Nephron progenitor cell (in vitro differentiated cells): ENCODE results near the gene DRGX.

Source experiments
- DNase-seq: peaks from one replicate; pipeline ENCODE4 v3.0.0; 2021
- H3K27ac Mint-ChIP-seq: 2 replicates; pipeline ENCODE4 v1.8.0; 2021; ENCODE audit warnings: mild to moderate bottlenecking, moderate library complexity, mixed read lengths
- H3K27me3 Mint-ChIP-seq: 2 replicates; pipeline ENCODE4 v1.8.0; 2021; ENCODE audit warnings: mild to moderate bottlenecking, low read depth, mixed read lengths; ENCODE audit not compliant: poor library complexity
- H3K36me3 Mint-ChIP-seq: 2 replicates; pipeline ENCODE4 v1.8.0; 2021; ENCODE audit warnings: low read depth, mixed read lengths
- H3K4me1 Mint-ChIP-seq: 2 replicates; pipeline ENCODE4 v1.8.0; 2021; ENCODE audit warnings: mixed read lengths
- H3K4me3 Mint-ChIP-seq: 2 replicates; pipeline ENCODE4 v1.8.0; 2021; ENCODE audit warnings: mild to moderate bottlenecking, moderate library complexity, mixed read lengths
- H3K9me3 Mint-ChIP-seq: 2 replicates; pipeline ENCODE4 v1.8.0; 2021; ENCODE audit warnings: mild to moderate bottlenecking, moderate library complexity, mixed read lengths
- TF ChIP-seq, protein P1 (sequence below): fragments of 200-600 bp; sonication (generic); IDR thresholded peaks from 2 replicates; pipeline ENCODE4 v1.5.0; 2021; ENCODE audit warnings: antibody characterized with exemption

DRGX gene

DNA sequence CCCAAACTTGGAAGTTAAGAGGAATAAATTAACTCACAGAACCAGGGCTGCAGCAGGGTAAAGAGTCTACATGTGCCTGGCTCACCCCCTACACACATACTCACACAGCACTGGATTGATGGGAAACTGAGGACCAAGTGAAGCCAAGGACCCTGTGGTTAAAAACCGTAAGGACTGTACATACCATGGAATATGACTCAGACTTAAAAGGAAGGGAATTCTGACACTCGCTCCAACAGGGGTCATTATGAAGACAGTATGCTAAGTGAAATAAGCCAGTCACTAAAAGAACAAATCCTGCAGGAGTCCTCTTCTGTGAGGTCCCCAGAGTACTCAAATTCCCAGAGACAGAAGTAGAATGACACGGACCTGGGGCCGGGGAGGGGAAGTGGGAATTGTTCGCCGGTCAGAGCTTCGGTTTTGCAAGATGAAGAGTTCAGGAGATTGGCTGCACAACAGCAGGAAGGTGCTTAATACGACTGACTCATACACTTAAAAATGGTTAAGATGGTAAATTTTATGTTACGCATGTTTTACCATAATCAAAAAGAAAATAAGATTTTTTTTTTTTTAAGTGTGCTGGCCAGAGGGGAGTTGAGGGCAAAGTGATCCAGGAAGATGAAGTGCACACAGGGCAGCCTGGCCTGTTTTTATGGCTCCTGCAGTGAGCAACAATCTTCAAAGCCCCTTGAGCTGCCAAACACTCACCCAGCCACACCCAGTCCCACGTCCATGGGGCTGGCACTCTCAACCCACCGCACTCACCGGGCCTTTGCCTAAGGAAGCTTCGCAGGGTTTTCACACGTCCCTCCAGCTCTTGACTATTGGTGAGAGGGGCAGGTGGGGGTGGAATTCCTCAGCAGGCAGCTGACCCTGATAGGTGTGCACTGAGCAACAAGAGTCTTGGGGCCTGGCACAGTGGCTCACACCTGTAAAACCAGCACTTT is 26.4 kb downstream of the DRGX start:
- Mint-ChIP-seq H3K27ac (no peak overlapping the region), H3K36me3 (no peaks in the 10 kb centered on the region), H3K27me3 (peaks cover 31% of the 10 kb centered on the region), H3K4me3 (no peak overlapping the region), H3K4me1 (no peaks in the 10 kb centered on the region), H3K9me3 (no peaks in the 10 kb centered on the region)
- DNase-seq: no peak
- TF ChIP-seq, protein P1, sequence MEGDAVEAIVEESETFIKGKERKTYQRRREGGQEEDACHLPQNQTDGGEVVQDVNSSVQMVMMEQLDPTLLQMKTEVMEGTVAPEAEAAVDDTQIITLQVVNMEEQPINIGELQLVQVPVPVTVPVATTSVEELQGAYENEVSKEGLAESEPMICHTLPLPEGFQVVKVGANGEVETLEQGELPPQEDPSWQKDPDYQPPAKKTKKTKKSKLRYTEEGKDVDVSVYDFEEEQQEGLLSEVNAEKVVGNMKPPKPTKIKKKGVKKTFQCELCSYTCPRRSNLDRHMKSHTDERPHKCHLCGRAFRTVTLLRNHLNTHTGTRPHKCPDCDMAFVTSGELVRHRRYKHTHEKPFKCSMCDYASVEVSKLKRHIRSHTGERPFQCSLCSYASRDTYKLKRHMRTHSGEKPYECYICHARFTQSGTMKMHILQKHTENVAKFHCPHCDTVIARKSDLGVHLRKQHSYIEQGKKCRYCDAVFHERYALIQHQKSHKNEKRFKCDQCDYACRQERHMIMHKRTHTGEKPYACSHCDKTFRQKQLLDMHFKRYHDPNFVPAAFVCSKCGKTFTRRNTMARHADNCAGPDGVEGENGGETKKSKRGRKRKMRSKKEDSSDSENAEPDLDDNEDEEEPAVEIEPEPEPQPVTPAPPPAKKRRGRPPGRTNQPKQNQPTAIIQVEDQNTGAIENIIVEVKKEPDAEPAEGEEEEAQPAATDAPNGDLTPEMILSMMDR: no peak

DNA sequence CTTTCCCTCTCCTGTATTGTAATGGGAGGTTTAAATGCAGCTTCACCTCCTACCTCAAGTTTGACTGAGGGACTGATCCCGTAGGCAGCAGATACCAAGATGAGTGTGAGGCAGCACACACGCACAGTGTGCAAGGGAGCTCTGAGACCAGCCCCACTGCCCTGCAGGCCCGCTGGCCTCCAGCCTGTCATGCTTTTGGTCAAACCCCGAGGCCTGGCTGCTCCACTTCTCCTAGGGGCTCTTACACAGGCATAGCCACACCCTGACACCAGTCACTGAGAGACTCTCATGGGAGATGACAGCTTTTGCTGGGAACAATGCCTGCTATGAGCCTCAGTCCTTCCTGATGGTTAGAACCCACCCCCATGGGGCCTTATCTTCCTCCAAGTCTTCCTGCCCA is 27.6 kb downstream of the DRGX start:
- TF ChIP-seq, protein P1: no peak
- Mint-ChIP-seq H3K27ac (no peak overlapping the region), H3K9me3 (no peaks in the 10 kb centered on the region), H3K27me3 (peaks cover 25% of the 10 kb centered on the region), H3K36me3 (no peaks in the 10 kb centered on the region), H3K4me1 (no peaks in the 10 kb centered on the region), H3K4me3 (no peak overlapping the region)
- DNase-seq: no peak

DNA sequence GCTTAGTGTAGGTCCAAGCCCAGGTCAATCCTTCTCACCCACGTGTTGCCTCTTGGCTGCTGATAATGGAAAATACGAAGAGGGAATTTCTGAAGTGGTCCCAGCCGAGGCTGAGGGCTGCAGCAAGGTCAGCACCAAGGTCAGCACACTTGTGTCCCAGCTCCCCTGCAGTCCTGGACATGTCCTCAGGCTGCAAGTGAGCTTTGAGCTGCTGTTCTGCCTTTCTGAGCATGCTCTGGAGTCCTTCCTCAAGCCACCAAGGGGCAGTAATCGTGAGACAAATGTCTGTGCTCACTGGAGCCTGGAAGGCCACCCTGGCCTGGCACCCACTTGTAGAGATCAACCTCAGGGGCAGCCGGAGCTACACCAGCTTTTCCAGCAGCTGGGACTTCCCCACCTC is 28.3 kb downstream of the DRGX start:
- no peaks in the 10 kb centered on the region for H3K9me3 Mint-ChIP-seq
- peaks cover 27% of the 10 kb centered on the region for H3K27me3 Mint-ChIP-seq
- TF ChIP-seq, protein P1: no peak
- H3K27ac Mint-ChIP-seq: no peak overlapping the region
- no peaks in the 10 kb centered on the region for H3K4me1 Mint-ChIP-seq
- no peaks in the 10 kb centered on the region for H3K36me3 Mint-ChIP-seq
- peak; percentile 42 for DNase-seq
- H3K4me3 Mint-ChIP-seq: no peak overlapping the region

DNA sequence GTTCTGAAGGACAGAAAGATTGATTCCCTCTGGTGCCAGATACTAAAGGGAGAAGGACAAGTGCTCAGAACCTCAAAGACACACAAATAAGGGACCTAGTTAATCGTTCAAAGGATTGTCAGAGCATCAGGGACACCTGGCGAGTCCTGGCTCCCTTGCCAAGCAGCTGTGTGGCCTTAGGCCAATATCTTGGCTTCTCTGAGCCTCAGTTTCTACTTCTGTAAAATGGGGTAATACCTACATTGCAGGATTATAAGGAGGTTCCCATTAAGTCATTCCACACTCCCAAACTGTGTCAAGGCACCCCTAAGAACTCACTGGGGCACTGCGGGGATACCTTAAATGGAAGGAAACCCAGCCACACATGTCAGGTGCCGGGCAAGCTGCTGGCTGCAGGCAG is 29.4 kb downstream of the DRGX start:
- Mint-ChIP-seq H3K4me1 (no peaks in the 10 kb centered on the region), H3K9me3 (no peaks in the 10 kb centered on the region), H3K27ac (no peak overlapping the region), H3K36me3 (no peaks in the 10 kb centered on the region), H3K4me3 (no peak overlapping the region), H3K27me3 (peaks cover 20% of the 10 kb centered on the region)
- no peak for DNase-seq
- TF ChIP-seq, protein P1: no peak

DNA sequence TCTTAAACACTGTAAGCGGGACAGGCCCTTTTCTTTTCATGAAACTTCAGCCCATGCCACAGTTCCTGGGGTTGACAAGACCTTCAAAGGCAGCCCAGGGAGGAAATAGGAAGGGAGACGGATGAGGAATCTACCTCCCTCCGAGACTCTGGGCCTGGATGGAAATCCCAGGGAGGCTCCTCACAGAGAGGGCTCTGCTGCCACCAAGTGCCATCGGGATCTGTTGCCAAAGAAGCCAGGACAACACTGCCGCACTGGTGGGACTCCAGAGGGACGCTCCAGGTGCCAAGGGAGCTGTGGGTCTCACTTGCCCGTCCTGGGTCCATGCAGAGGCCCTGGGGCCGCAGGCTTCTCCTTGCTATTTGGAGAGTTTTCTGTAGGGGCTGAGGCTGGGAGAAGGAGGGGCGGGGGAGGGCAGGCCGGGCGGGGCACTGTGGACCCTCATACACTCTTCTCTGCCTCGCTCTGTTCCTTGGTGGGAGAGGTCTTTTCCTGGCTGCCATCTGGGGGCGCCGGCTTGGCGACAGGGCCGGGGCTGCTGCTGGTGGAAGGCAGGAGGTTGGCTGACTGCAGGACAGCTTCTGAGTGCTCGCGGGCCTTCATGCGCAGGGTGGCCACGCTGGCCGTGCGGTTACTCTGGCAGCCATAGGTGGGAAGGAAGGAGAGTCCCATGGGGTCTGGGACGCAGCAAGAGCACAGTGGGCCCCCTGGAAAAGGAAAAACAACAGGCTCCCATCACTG is 30.0 kb downstream of the DRGX start:
- no peaks in the 10 kb centered on the region for H3K4me1 Mint-ChIP-seq
- H3K27ac Mint-ChIP-seq: no peak overlapping the region
- H3K27me3 Mint-ChIP-seq: peaks cover 17% of the 10 kb centered on the region
- no peaks in the 10 kb centered on the region for H3K9me3 Mint-ChIP-seq
- H3K4me3 Mint-ChIP-seq: no peak overlapping the region
- H3K36me3 Mint-ChIP-seq: no peaks in the 10 kb centered on the region
- no peak for DNase-seq
- TF ChIP-seq, protein P1: no peak
